Sigmoid colon (tissue), 4 donors: ENCODE measurements around the gene CNIH4.

ENCODE experiments used
- POLR2A ChIP-seq, 2 donors: fragments of 450-650 bp; IDR thresholded peaks; one replicate each; pipeline ENCODE4 v1.6.1; 2016; ENCODE audit warnings: antibody characterized with exemption in 2 of 2, mild to moderate bottlenecking in 2 of 2, moderate library complexity in 2 of 2
- POLR2AphosphoS5 ChIP-seq, 4 donors: sonication (generic); formaldehyde crosslinking; IDR thresholded peaks; one replicate each; pipeline ENCODE4 v1.6.1; 2017; ENCODE audit warnings: antibody characterized with exemption in 4 of 4
- TF ChIP-seq, protein P1 (sequence below), 4 experiments: fragments of 450-650 bp in 3 of 4; fragments of 200-600 bp in 1 of 4; IDR thresholded peaks; one replicate each; pipeline ENCODE4 v1.5.1; 2016 to 2019; ENCODE audit warnings: antibody characterized with exemption in 4 of 4, mild to moderate bottlenecking in 3 of 4, moderate library complexity in 2 of 4

DNA sequence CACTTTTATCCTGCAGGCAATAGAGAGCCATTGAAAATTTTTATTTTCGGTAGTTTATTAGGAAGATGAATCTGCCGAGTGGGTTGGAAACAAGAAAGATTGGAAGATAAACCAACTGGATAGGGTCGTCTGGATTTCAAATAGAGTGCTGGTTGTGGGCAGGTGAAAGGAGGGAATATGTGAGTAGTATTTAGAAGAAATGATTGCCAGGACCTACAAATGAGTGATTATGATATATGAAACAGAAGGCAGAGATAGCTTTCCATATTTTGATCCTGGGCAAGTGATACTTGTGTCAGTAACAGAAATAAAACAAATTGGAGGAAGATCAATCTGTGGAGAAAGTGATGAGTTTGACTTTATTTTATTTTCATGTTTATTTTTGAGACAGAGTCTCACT lies 2.5 kb downstream of the CNIH4 start:
- TF ChIP-seq, protein P1, sequence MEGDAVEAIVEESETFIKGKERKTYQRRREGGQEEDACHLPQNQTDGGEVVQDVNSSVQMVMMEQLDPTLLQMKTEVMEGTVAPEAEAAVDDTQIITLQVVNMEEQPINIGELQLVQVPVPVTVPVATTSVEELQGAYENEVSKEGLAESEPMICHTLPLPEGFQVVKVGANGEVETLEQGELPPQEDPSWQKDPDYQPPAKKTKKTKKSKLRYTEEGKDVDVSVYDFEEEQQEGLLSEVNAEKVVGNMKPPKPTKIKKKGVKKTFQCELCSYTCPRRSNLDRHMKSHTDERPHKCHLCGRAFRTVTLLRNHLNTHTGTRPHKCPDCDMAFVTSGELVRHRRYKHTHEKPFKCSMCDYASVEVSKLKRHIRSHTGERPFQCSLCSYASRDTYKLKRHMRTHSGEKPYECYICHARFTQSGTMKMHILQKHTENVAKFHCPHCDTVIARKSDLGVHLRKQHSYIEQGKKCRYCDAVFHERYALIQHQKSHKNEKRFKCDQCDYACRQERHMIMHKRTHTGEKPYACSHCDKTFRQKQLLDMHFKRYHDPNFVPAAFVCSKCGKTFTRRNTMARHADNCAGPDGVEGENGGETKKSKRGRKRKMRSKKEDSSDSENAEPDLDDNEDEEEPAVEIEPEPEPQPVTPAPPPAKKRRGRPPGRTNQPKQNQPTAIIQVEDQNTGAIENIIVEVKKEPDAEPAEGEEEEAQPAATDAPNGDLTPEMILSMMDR (IDR thresholded peaks at IDR 0.05): no peak
- no peak for TF ChIP-seq POLR2A (IDR thresholded peaks at IDR 0.05)
- no peak for TF ChIP-seq POLR2AphosphoS5 (IDR thresholded peaks at IDR 0.05)
